HG02623 (cell line): ENCODE results near the gene UBAP1.
"Not testable (repeated sequence)": the region's sequence is repeated elsewhere in the genome, so short reads cannot be mapped to it uniquely, and the experiment has no call there.

Experiments
- ATAC-seq: cut with Tn5 transposase; IDR thresholded peaks from one replicate; pipeline ENCODE4 v1.9.1; 2021; ENCODE audit warnings: moderate library complexity; ENCODE audit not compliant: unreplicated experiment

UBAP1 gene

GRCh38 chr9:34179213-34180136, 632 bp downstream of the UBAP1 start:
- ATAC-seq = no peak

DNA sequence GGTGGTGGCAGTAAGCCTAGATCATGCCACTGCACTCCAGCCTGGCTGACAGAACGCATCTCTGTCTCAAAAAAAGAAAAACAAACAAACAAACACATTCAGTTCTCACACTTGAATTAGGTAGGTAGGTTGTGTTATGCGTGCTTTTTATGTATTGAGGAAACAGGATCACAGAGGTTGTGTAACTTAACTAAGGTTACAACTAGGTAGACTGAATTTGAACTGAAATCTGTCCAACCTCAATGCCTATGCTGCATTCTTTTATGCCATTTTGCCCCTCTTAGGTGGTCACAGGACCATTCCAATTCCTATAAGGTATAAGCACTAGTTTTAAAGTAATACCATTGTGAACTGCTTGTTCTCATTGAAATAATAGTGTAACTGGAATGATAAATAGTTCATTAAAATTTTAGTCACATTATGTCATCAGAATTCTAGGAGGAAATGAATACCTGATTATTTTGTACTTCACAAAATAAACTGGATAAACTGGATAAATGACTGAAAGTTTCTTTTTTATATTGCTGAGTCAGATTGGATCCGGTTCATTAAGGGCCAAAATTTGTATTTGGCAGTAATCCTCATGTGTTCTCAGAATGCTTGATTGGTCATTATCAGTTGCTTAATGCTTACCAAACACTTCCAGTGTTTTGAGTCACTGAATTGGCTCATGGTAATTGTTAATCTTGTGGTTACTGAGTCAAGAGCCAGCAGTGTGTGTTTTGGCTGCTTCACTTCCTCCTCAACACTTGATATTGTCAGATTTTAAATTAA, 7.1 kb downstream of the UBAP1 start:
- ATAC-seq = no peak

DNA sequence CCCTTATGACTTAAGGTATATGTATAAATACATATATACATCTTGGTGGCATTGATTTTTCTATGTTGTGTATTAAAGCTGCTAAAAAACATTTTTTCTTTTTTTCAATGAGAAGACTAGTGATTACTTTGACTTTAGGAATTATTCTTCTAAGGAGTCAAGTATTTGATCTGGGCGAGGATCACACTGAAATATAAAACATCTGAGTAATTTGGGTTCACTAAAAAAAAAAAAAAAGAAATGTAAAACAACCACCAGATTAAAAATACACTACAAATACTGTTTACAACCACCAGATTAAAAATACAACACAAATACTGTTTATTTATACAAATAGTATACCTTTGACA, 9.0 kb downstream of the UBAP1 start:
- no peak for ATAC-seq

DNA sequence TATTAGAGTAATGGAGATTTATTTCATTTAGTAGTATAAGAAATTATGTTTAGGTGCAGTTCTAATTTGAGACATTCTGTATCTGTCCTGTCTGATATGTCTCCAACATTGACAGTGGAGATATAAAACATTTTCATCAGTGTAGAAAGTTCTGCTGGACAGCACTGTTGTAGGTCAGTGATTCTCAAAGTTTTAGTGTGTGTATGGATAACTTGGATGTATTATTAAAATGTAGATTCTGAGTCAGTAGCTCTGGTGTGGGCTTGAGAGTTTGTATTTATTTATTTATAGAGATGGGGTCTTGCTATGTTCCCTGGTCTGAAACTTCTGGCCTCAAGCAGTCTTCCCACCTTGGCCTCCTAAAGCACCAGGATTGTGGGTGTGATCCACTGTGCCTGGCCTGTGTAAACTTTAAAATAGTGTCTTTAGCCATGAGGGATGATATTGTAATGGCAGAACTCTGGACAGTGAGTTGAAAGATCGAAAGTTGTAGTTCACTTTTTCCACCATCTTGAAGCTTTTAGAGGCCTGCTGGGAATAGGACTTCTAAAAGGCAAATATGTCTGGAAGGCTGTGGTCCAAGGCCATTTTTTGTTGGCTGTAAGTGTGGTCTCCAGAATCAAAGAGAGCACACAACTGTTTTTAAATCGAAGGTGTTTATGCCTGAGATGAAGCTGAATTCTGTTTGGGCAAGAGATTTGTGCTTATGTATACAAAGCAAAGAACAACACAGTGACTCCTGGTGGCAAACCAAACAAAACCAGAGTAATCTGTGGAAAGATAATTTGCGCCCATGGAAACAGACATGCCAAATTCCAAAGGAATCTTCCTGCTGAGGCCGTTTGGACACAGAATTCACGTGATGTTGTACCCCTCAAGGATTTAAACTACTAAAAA, 12.4 kb downstream of the UBAP1 start:
- no peak for ATAC-seq

- no peak for ATAC-seq
Observed at GRCh38 chr9:34195143-34195542, 16.3 kb downstream of the UBAP1 start.

- not testable (repeated sequence) for ATAC-seq
Observed at GRCh38 chr9:34197286-34197685, 18.4 kb downstream of the UBAP1 start.

GRCh38 chr9:34197756-34198711, 19.2 kb downstream of the UBAP1 start:
- ATAC-seq = no peak

DNA sequence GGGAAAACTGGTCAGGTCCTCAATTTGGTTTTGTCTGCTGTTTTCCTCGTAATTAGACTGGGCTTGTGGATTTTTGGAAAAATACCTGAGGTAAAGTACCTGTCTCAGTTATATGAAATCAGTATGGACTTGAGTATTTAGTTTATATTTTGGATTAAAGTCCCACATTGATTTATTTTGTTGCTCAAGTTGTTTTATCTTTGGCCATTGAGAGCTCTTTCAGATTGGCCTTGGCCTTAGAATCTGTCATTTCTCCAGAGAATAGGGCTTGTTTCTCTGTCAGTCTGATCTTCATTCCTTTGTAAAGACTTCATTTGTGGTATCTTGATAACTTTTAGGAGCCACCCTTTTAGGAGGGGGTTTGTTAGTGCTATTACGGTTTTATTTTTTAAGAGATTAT, 21.2 kb downstream of the UBAP1 start:
- no peak for ATAC-seq

GRCh38 chr9:34203275-34203991, 24.6 kb downstream of the UBAP1 start:
- ATAC-seq = no peak

DNA sequence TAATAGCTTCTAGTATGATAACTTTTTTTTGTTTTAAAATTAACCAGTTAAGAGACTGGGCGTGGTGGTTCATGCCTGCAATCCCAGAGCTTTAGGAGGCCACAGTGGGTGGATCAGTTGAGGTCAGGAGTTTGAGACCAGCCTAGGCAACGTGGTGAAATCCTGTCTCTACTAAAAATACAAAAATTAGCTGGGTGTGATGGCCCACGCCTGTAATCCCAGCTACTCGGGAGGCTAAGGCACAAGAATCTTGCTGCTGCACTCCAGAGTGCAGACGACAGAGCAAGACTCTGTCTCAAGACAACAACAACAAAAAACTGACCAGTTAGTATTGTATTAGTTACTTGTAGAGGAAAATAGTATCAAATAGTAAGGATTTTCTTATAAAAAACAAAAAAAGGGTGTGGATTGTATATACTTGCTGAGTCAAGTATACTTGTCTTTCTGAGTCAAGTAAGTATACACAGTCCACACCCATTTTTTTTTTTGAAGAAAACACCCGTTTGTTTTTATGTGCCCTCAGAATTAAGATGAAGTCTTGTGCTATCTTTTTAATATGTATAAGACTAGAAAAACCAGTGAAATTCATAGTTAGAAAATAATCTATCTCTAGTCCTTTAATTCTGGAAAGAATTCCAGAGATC, 25.3 kb downstream of the UBAP1 start:
- ATAC-seq = no peak

DNA sequence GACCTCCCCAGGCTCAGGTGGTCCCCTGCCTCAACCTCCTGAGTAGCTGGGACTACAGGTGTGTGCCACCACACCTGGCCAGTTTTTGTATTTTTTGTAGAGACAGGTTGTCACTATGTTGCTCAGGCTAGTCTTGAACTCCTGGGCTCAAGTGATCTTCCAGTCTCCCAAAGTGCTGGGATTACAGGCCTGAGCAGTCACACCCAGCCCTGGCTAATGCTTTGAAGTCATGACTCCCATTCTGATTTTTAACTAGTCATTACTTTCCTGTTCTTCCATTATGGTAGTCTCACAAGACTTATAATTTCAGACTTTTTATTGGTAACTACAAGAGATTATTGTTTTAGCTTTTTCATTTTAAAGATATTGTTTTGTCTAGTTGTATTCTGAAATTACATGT, 26.3 kb downstream of the UBAP1 start:
- ATAC-seq = no peak

GRCh38 chr9:34206561-34206960, 27.7 kb downstream of the UBAP1 start:
- no peak for ATAC-seq

DNA sequence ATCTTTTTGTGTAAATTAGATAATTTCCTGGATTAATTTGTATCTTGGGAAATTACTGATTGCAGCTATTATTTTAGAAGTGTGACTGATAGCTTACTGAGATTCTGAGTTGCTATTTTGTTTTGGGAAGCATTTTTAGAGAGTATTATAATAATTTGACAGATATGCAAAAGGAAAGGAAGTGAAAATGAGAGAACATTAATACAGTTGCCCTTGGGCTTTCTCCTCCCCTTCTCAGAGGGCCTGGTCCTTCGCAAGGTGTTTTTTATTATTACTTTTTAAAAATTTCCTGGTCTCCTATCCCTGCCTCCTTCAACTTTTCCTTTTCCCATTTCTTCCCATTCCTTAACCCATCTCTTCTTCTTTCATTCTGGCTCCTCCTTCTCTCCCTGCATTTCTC, 32.6 kb downstream of the UBAP1 start:
- no peak for ATAC-seq

DNA sequence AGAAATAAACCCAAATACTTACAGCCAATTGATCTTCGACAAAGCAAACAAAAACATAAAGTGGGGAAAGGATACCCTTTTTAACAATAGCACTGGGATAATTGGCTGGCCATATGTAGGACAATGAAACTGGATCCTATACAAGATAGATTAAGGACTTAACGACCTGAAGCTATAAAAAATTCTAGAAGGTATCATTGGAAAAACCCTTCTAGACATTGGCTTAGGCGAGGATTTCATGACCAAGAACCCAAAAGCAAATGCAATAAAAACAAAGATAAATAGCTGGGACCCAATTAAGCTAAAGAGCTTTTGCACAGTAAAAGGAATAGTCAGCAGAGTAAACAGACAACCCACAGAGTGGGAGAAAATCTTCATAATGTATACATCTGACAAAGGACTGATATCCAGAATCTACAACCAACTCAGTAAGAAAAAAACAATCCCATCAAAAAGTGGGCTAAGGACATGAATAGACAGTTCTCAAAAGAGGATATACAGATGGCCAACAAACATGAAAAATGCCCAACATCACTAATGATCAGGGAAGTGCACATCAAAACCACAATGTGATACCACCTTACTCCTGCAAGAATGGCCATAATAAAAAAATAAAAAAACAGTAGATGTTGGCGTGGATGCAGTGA, 35.6 kb downstream of the UBAP1 start:
- not testable (repeated sequence) for ATAC-seq

DNA sequence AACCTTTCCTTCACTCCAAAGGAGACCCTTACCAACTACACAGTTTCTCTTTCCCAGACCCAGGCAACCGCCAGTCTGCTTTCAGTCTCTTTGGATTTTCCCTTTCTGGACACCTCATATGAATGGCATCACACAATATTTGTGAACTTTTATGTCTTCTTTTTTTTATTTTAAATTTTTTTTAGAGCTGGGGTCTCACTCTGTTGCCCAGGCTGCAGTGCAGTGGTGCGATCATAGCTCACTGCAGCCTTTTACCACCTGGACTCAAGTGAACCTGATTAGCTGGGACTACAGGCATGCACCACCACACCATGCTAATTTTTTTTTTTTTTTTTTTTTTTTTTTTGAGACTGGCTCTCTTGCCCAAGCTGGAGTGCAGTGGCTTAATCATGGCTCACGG, 37.5 kb downstream of the UBAP1 start:
- ATAC-seq = no peak

DNA sequence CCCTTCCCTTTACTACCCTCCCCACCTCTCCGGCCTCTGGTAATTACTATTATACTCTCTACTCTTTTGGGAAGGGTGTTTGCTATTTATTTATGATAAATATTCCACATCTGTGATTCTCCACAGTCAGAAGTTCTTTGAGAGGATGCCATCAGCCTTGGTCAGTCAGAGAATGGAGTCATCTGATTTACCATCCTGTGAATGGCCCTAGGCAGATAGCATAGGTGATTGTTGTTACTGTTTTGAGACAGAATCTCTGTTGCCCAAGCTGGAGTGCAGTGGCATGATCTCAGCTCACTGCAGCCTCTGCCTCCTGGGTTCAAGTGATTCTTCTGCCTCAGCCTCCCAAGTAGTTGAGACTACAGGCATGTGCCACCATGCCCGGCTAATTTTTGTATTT, 38.2 kb downstream of the UBAP1 start:
- ATAC-seq = not testable (repeated sequence)

GRCh38 chr9:34218446-34218845, 39.6 kb downstream of the UBAP1 start:
- ATAC-seq = no peak

DNA sequence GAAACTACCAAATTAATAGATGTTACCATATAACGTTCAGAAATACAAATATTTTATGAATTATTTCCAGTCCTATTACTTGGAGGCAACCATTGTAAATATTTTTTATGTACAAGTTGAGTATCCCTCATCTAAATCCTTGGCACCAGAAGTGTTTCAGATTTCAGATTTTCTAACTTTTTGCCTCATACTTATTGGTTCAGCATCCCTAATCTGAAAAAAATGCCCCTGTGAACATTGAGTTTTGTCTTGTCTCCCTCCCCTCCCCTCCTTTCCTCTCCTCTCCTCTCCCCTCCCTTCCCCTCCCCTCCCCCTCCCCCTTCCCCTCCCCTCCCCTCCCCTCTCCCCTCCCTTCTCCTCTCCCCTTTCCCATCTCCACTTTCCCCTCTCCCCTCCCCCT, 40.6 kb downstream of the UBAP1 start:
- ATAC-seq = no peak
